A673 (cell line): Measurements from ENCODE around the gene OR2F1. TPM values are rescaled to one million over a fixed set of nuclear protein-coding genes. Genes with fewer than 3 reads are reported as not detected.

Source experiments
- BruUV-seq: library from RNA; stranded (reverse); fragments of 400-500 nt; replicated peaks from 2 replicates; lab custom pipeline; 2021; lab: Mats Ljungman, UMichigan
- CTCF ChIA-PET: fragments of 300-600 bp; sonication (Branson Sonifier 250); formaldehyde crosslinking; loops from one replicate; lab custom pipeline; 2022; ENCODE audit warnings: antibody characterized with exemption; lab: Charles Lee
- POLR2A ChIA-PET: fragments of 300-600 bp; sonication (Branson Sonifier 250); formaldehyde crosslinking; loops from one replicate; lab custom pipeline; 2022; ENCODE audit warnings: antibody characterized with exemption; ENCODE audit not compliant: low non-redundant PET; lab: Charles Lee
- DNase-seq: peaks from one replicate; pipeline ENCODE4 v3.0.0-alpha.2; 2015; ENCODE audit warnings: low spot score
- H3K27ac ChIP-seq: fragments of 200-600 bp; sonication (generic); 2 replicates; pipeline ENCODE4 v1.5.1; 2016; ENCODE audit warnings: mixed run types, low read depth, mild to moderate bottlenecking, mixed read lengths, antibody characterized with exemption, low read length; ENCODE audit not compliant: poor library complexity, severe bottlenecking
- H3K27me3 ChIP-seq: fragments of 200-600 bp; sonication (generic); replicated peaks from 2 replicates; pipeline ENCODE4 v1.6.1; 2017; ENCODE audit warnings: mixed run types, low read depth, mild to moderate bottlenecking, mixed read lengths, antibody characterized with exemption, low read length; ENCODE audit not compliant: insufficient read depth, poor library complexity
- H3K36me3 ChIP-seq: fragments of 200-600 bp; sonication (generic); 2 replicates; pipeline ENCODE4 v1.6.1; 2016; ENCODE audit warnings: mixed run types, mild to moderate bottlenecking, mixed read lengths, antibody characterized with exemption, low read length; ENCODE audit not compliant: insufficient read depth, poor library complexity, severe bottlenecking
- H3K4me1 ChIP-seq: fragments of 200-600 bp; sonication (generic); 2 replicates; pipeline ENCODE4 v1.6.1; 2017; ENCODE audit warnings: mixed run types, mild to moderate bottlenecking, mixed read lengths, antibody characterized with exemption, low read length; ENCODE audit not compliant: insufficient read depth, poor library complexity, severe bottlenecking
- H3K4me3 ChIP-seq: fragments of 200-600 bp; sonication (generic); 2 replicates; pipeline ENCODE4 v1.5.1; 2016; ENCODE audit warnings: low read depth, mixed run types, mild to moderate bottlenecking, mixed read lengths, low read length; ENCODE audit not compliant: poor library complexity, severe bottlenecking
- H3K9me3 ChIP-seq: fragments of 200-600 bp; sonication (generic); 2 replicates; pipeline ENCODE4 v1.6.1; 2016; ENCODE audit warnings: mixed run types, low read depth, mild to moderate bottlenecking, mixed read lengths, antibody characterized with exemption, low read length; ENCODE audit not compliant: poor library complexity, severe bottlenecking
- EZH2 ChIP-seq: fragments of 200-600 bp; sonication (generic); IDR thresholded peaks from 2 replicates; pipeline ENCODE4 v1.6.1; 2017; ENCODE audit warnings: borderline replicate concordance, low read depth, mild to moderate bottlenecking, mixed read lengths, antibody characterized with exemption, low read length; ENCODE audit not compliant: poor library complexity, severe bottlenecking
- intact Hi-C: fragments of 100-400 bp; cut with micrococcal nuclease; formaldehyde crosslinking; loops from one replicate; pipeline ENCODE4 v1.10.0; 2022; ENCODE audit not compliant: unreplicated experiment
- total RNA-seq: library from RNA; stranded (reverse); gene quantifications from 2 replicates; pipeline ENCODE4 v1.2.3, GENCODE V29; 2021
- TF ChIP-seq, protein P1 (sequence below): fragments of 300-800, 200-600 bp; sonication (generic); conservative IDR thresholded peaks from 2 replicates; pipeline ENCODE4 v1.5.1; 2017; ENCODE audit warnings: low read depth, mild to moderate bottlenecking, antibody characterized with exemption, low read length, moderate library complexity, mixed read lengths

OR2F1 gene
- total RNA-seq, 1 experiment from 2014 or later = not detected

- Histone ChIP-seq H3K36me3 (no peaks in the 10 kb centered on the region), H3K4me3 (no peak within 1 kb of the TSS), H3K9me3 (no peaks in the 10 kb centered on the region), H3K27me3 (no peaks in the 10 kb centered on the region), H3K27ac (no peak within 1 kb of the TSS), H3K4me1 (no peaks in the 10 kb centered on the region)
- POLR2A ChIA-PET = no interaction called here
- intact Hi-C loops = no loop called here
- BruUV-seq = no TSS peak
- no peak for TF ChIP-seq EZH2
- TF ChIP-seq, protein P1, sequence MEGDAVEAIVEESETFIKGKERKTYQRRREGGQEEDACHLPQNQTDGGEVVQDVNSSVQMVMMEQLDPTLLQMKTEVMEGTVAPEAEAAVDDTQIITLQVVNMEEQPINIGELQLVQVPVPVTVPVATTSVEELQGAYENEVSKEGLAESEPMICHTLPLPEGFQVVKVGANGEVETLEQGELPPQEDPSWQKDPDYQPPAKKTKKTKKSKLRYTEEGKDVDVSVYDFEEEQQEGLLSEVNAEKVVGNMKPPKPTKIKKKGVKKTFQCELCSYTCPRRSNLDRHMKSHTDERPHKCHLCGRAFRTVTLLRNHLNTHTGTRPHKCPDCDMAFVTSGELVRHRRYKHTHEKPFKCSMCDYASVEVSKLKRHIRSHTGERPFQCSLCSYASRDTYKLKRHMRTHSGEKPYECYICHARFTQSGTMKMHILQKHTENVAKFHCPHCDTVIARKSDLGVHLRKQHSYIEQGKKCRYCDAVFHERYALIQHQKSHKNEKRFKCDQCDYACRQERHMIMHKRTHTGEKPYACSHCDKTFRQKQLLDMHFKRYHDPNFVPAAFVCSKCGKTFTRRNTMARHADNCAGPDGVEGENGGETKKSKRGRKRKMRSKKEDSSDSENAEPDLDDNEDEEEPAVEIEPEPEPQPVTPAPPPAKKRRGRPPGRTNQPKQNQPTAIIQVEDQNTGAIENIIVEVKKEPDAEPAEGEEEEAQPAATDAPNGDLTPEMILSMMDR = no peak
- CTCF ChIA-PET = no interaction called here
- no peak for DNase-seq
These were observed 45.4 kb downstream of the OR2F1 start, which contains the start of gene OR6B1 for GRCh38 chr7:144000020-144000419. OR6B1 (plus strand) TSS chr7:144000320; CDS start chr7:144003997, 3,677 bp downstream.

GRCh38 chr7:144001543-144001942, 46.9 kb downstream of the OR2F1 start:
- DNase-seq = no peak
- Histone ChIP-seq H3K4me1 (no peaks in the 10 kb centered on the region), H3K27ac (no peak overlapping the region), H3K9me3 (no peaks in the 10 kb centered on the region), H3K4me3 (no peak overlapping the region), H3K27me3 (peaks cover 4% of the 10 kb centered on the region), H3K36me3 (no peaks in the 10 kb centered on the region)
- CTCF ChIA-PET = no interaction called here
- POLR2A ChIA-PET = no interaction called here
- intact Hi-C loops = no loop called here
- TF ChIP-seq, protein P1 = no peak
- TF ChIP-seq EZH2 = no peak
- BruUV-seq = no TSS peak

- no TSS peak for BruUV-seq
- Histone ChIP-seq H3K27me3 (peaks cover 4% of the 10 kb centered on the region), H3K27ac (no peak overlapping the region), H3K36me3 (no peaks in the 10 kb centered on the region), H3K4me1 (no peaks in the 10 kb centered on the region), H3K4me3 (no peak overlapping the region), H3K9me3 (peaks cover 4% of the 10 kb centered on the region)
- DNase-seq = no peak
- ChIA-PET POLR2A (no interaction called here), CTCF (no interaction called here)
- intact Hi-C loops = no loop called here
- TF ChIP-seq EZH2 = no peak
- TF ChIP-seq, protein P1 = no peak
These were observed 50.1 kb downstream of the OR2F1 start for GRCh38 chr7:144004703-144005102.
